OCI-LY1 (cell line): ENCODE data around the gene ADGRA3.

Experiments
- H2AFZ ChIP-seq: fragments of 200-600 bp; sonication (generic), shearing (Covaris generic); 2 replicates; pipeline ENCODE4 v1.6.0; 2014; ENCODE audit warnings: antibody characterized with exemption, mild to moderate bottlenecking, low read length
- H3F3A ChIP-seq: fragments of 200-600 bp; sonication (generic), shearing (Covaris generic); 2 replicates; pipeline ENCODE4 v1.6.0; 2014; ENCODE audit warnings: mild to moderate bottlenecking, antibody characterized with exemption, low read length, moderate library complexity; ENCODE audit not compliant: insufficient read depth
- H3K27ac ChIP-seq: fragments of 200-600 bp; sonication (generic); 2 replicates; pipeline ENCODE4 v1.5.1; 2014; ENCODE audit warnings: low read length, mixed run types, mild to moderate bottlenecking, low read depth; ENCODE audit not compliant: poor library complexity, severe bottlenecking
- H3K27me3 ChIP-seq: fragments of 200-600 bp; sonication (generic); 2 replicates; pipeline ENCODE4 v1.6.0; 2014; ENCODE audit warnings: antibody characterized with exemption, mild to moderate bottlenecking, low read length, moderate library complexity; ENCODE audit not compliant: insufficient read depth
- H3K36me3 ChIP-seq: fragments of 200-600 bp; sonication (generic); 2 replicates; pipeline ENCODE4 v1.6.1; 2014; ENCODE audit warnings: mild to moderate bottlenecking, antibody characterized with exemption, low read length, moderate library complexity, mixed read lengths; ENCODE audit not compliant: insufficient read depth
- H3K4me1 ChIP-seq: fragments of 200-600 bp; sonication (generic); 2 replicates; pipeline ENCODE4 v1.5.1; 2014; ENCODE audit warnings: mild to moderate bottlenecking, low read length, moderate library complexity; ENCODE audit not compliant: insufficient read depth, severe bottlenecking
- H3K4me2 ChIP-seq: fragments of 200-600 bp; sonication (generic), shearing (Covaris generic); 2 replicates; pipeline ENCODE4 v1.6.1; 2014; ENCODE audit warnings: low read length
- H3K4me3 ChIP-seq: fragments of 200-600 bp; sonication (generic); 2 replicates; pipeline ENCODE4 v1.5.1; 2014; ENCODE audit warnings: low read length, low read depth, mild to moderate bottlenecking, mixed read lengths; ENCODE audit not compliant: poor library complexity, severe bottlenecking
- H3K79me2 ChIP-seq: fragments of 200-600 bp; shearing (Covaris generic); 2 replicates; pipeline ENCODE4 v1.6.1; 2016; ENCODE audit warnings: mixed run types, low read length, mixed read lengths; ENCODE audit not compliant: insufficient read depth
- H3K9ac ChIP-seq: fragments of 200-600 bp; sonication (generic), shearing (Covaris generic); 2 replicates; pipeline ENCODE4 v1.6.1; 2014; ENCODE audit warnings: mild to moderate bottlenecking, low read length, mixed read lengths
- H3K9me2 ChIP-seq: fragments of 200-600 bp; sonication (generic), shearing (Covaris generic); 2 replicates; pipeline ENCODE4 v1.6.1; 2014; ENCODE audit warnings: low read depth, mild to moderate bottlenecking, low read length, mixed read lengths
- H3K9me3 ChIP-seq: fragments of 200-600 bp; shearing (Covaris generic); 2 replicates; pipeline ENCODE4 v1.6.1; 2014; ENCODE audit warnings: low read length, mixed read lengths
- H4K20me1 ChIP-seq: fragments of 200-600 bp; sonication (generic), shearing (Covaris generic); 2 replicates; pipeline ENCODE4 v1.6.0; 2016; ENCODE audit warnings: mild to moderate bottlenecking, low read length; ENCODE audit not compliant: insufficient read depth
- CTCF ChIP-seq: fragments of 200-600 bp; sonication (generic), shearing (Covaris generic); IDR thresholded peaks from 2 replicates; pipeline ENCODE4 v1.5.1; 2017; ENCODE audit warnings: mild to moderate bottlenecking, antibody characterized with exemption, low read length, moderate library complexity, mixed read lengths
- EZH2 ChIP-seq: fragments of 200-600 bp; sonication (generic), shearing (Covaris generic); IDR thresholded peaks from 2 replicates; pipeline ENCODE4 v1.8.0; 2017; ENCODE audit warnings: borderline replicate concordance, mixed run types, mild to moderate bottlenecking, antibody characterized with exemption, low read length, moderate library complexity, mixed read lengths

ADGRA3 gene

GRCh38 chr4:22510750-22511149, 5.1 kb downstream of the ADGRA3 start:
- Histone ChIP-seq H3K4me3 (no peak overlapping the region), H3K27me3 (no peaks in the 10 kb centered on the region), H3K9ac (no peak overlapping the region), H2AFZ (no peak overlapping the region), H4K20me1 (no peaks in the 10 kb centered on the region), H3K4me1 (no peaks in the 10 kb centered on the region), H3K36me3 (no peaks in the 10 kb centered on the region), H3K79me2 (no peaks in the 10 kb centered on the region), H3K4me2 (no peak overlapping the region), H3K27ac (no peak overlapping the region), H3K9me3 (no peaks in the 10 kb centered on the region), H3F3A (no peaks in the 10 kb centered on the region), H3K9me2 (no peaks in the 10 kb centered on the region)
- no peak for TF ChIP-seq CTCF
- TF ChIP-seq EZH2 = no peak

- no peak overlapping the region for H2AFZ ChIP-seq
- TF ChIP-seq EZH2 = no peak
- no peak for TF ChIP-seq CTCF
- no peaks in the 10 kb centered on the region for H3F3A ChIP-seq
- H3K4me3 ChIP-seq = no peak overlapping the region
- no peaks in the 10 kb centered on the region for H3K27me3 ChIP-seq
- H3K4me2 ChIP-seq = no peak overlapping the region
- H3K9ac ChIP-seq = no peak overlapping the region
- H3K79me2 ChIP-seq = no peaks in the 10 kb centered on the region
- H3K27ac ChIP-seq = no peak overlapping the region
- no peaks in the 10 kb centered on the region for H3K9me2 ChIP-seq
- no peaks in the 10 kb centered on the region for H4K20me1 ChIP-seq
- H3K9me3 ChIP-seq = no peaks in the 10 kb centered on the region
- no peaks in the 10 kb centered on the region for H3K4me1 ChIP-seq
- H3K36me3 ChIP-seq = no peaks in the 10 kb centered on the region
These were observed 7.5 kb downstream of the ADGRA3 start for GRCh38 chr4:22508376-22508775.

DNA sequence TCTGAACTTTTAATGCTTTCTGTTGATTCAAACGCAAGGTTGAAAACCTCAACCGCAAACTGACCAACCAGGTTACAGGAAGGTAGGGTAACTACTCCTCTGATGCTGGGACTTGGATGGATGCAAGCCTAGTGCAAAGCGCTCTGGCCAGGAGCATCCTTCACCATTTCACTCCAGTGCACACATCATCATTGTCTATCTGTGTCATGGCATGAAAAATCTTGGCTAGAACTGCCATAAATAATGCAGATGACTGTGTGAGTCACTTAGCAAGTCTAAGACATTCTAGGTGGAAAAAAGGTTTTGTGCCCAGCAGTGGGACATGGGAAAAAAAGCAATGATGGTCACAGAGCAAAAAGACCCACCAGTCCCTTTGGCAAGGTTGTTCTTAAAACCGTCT, 10.9 kb downstream of the ADGRA3 start:
- Histone ChIP-seq H2AFZ (no peak overlapping the region), H3K9me3 (no peaks in the 10 kb centered on the region), H3K27ac (no peak overlapping the region), H3K9ac (no peak overlapping the region), H3K36me3 (no peaks in the 10 kb centered on the region), H3K4me1 (no peaks in the 10 kb centered on the region), H3F3A (no peaks in the 10 kb centered on the region), H3K4me2 (no peak overlapping the region), H3K4me3 (no peak overlapping the region), H3K27me3 (no peaks in the 10 kb centered on the region), H3K9me2 (no peaks in the 10 kb centered on the region), H3K79me2 (no peaks in the 10 kb centered on the region), H4K20me1 (no peaks in the 10 kb centered on the region)
- TF ChIP-seq EZH2 = no peak
- TF ChIP-seq CTCF = no peak
